Inferior parietal cortex (tissue), 1 donor: ENCODE results near the gene CETN3.

Experiments
- DNase-seq: peaks from one replicate; pipeline ENCODE4 v3.0.0-alpha.2; 2016; ENCODE audit errors: extremely low spot score

The CETN3 gene

GRCh38 chr5:90409318-90410177 is at the start of gene CETN3:
Gene CETN3, minus strand, starts transcription at chr5:90409756. Its CDS starts 95 bp downstream, at chr5:90409661.
- DNase-seq: peak; percentile 98

GRCh38 chr5:90446961-90447360 is 37.4 kb upstream of the CETN3 start:
- no peak for DNase-seq

- no peak for DNase-seq
Measured at GRCh38 chr5:90440644-90441043, 31.1 kb upstream of the CETN3 start.

GRCh38 chr5:90438100-90438499 is 28.5 kb upstream of the CETN3 start:
- no peak for DNase-seq

- DNase-seq: no peak
Measured at GRCh38 chr5:90437663-90438062, 28.1 kb upstream of the CETN3 start.

- DNase-seq: peak; percentile 74
Measured at GRCh38 chr5:90434116-90434714, 24.7 kb upstream of the CETN3 start.

GRCh38 chr5:90424245-90424644 is 14.7 kb upstream of the CETN3 start:
- DNase-seq: no peak

GRCh38 chr5:90421136-90421535 is 11.6 kb upstream of the CETN3 start:
- no peak for DNase-seq

- no peak for DNase-seq
Measured at GRCh38 chr5:90418214-90418613, 8.7 kb upstream of the CETN3 start.

- no peak for DNase-seq
Measured at GRCh38 chr5:90410178-90410762, 714 bp upstream of the CETN3 start.

- DNase-seq: no peak
Measured at GRCh38 chr5:90408571-90409317, 812 bp downstream of the CETN3 start.

GRCh38 chr5:90406466-90406865 is 3.1 kb downstream of the CETN3 start:
- DNase-seq: no peak

GRCh38 chr5:90402521-90403255 is 6.9 kb downstream of the CETN3 start:
- no peak for DNase-seq

- no peak for DNase-seq
Measured at GRCh38 chr5:90399251-90399650, 10.3 kb downstream of the CETN3 start.

GRCh38 chr5:90398726-90399125 is 10.8 kb downstream of the CETN3 start:
- peak; percentile 73 for DNase-seq

- DNase-seq: no peak
Measured at GRCh38 chr5:90395005-90395404, 14.6 kb downstream of the CETN3 start.

GRCh38 chr5:90390928-90391327 is 18.6 kb downstream of the CETN3 start:
- no peak for DNase-seq

GRCh38 chr5:90390326-90390725 is 19.2 kb downstream of the CETN3 start:
- no peak for DNase-seq

- DNase-seq: no peak
Measured at GRCh38 chr5:90387508-90387907, 22.0 kb downstream of the CETN3 start.

GRCh38 chr5:90386099-90386710 is 23.4 kb downstream of the CETN3 start:
- DNase-seq: peak; percentile 72

- no peak for DNase-seq
Measured at GRCh38 chr5:90384389-90384788, 25.2 kb downstream of the CETN3 start.
